Sciatic nerve (tissue), 1 donor: ENCODE results near the gene RUSF1. TPM values are rescaled to one million over a fixed set of nuclear protein-coding genes. Genes with fewer than 3 reads are reported as not detected.

Experiments
- total RNA-seq: library from RNA; stranded (reverse); fragmentation: NEBNext Ultra II Directional; extraction: Animal tissue kit (Norgen Biotek cat#: 25700); gene quantifications from one replicate; pipeline ENCODE4 v1.2.1, GENCODE V29; 2021
- donor health status: DM: no; HTN: no; CAD: no.

The RUSF1 gene
- total RNA-seq, 1 donor from 2014 or later: 59.9 TPM

Other genes starting within 250 kb of the RUSF1 start
- gene ITGAM, start 248.4 kb downstream of the RUSF1 start, total RNA-seq: 26.2 TPM
- 41.1 TPM for gene ITGAX, start 153.2 kb downstream of the RUSF1 start, total RNA-seq
- gene ITGAD, start 115.1 kb downstream of the RUSF1 start, total RNA-seq: 0.89 TPM
- not detected for gene COX6A2, start 80.0 kb downstream of the RUSF1 start, total RNA-seq
- gene ZNF843, start 65.6 kb downstream of the RUSF1 start, total RNA-seq: 1.5 TPM
- gene ARMC5, start 48.9 kb downstream of the RUSF1 start, total RNA-seq: 10.0 TPM
- 66.3 TPM for gene TGFB1I1, start 36.2 kb downstream of the RUSF1 start, total RNA-seq
- not detected for gene SLC5A2, start 25.3 kb downstream of the RUSF1 start, total RNA-seq
- 17.7 TPM for gene AHSP, start 19.5 kb upstream of the RUSF1 start, total RNA-seq